Jurkat, Clone E6-1 (cell line): ENCODE measurements around the gene ARMCX2.

Source experiments
- DNase-seq: peaks from one replicate; pipeline ENCODE4 v3.0.0-alpha.2; 2011; ENCODE audit warnings: low read depth, low spot score
- H3K4me3 ChIP-seq: 2 replicates; pipeline ENCODE4 v1.5.1; 2011; ENCODE audit warnings: mild to moderate bottlenecking, low read length, control low read depth, moderate library complexity

The ARMCX2 gene

DNA sequence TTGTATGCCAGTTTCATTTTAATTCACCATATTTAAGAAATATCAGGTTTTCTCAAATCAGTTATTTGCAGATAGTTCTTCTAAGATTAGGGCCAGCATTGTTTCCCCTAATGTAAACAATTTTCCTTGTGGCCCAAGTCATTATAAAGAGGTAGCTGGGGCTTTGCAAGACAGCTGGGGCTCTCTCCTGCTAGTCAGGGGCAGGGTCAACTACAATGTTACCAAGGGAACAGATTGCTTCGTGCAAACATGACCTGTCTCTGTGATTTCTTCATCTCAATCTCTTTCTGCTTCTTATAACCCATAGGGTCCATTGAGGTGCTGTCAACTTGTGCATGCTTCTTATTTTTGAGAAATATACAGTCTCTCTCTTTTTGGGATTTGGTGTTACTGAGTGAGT lies 53.9 kb downstream of the ARMCX2 start:
- H3K4me3 ChIP-seq = no peak overlapping the region
- no peak for DNase-seq
